Skin of body (tissue), 2 donors: ENCODE measurements around the gene METRNL. TPM values are rescaled to one million over a fixed set of nuclear protein-coding genes. Genes with fewer than 3 reads are reported as not detected.
"Not testable (repeated sequence)": the region's sequence is repeated elsewhere in the genome, so short reads cannot be mapped to it uniquely, and the experiment has no call there.

Experiments used
- DNase-seq: peaks from one replicate; lab custom pipeline; 2025; lab: John Stamatoyannopoulos, UW
- total RNA-seq: library from RNA; depleted of rRNA; stranded (reverse); fragments of >200 nt; gene quantifications from one replicate; pipeline ENCODE4 v1.2.3, GENCODE V29; 2014

The METRNL gene
- 83.2 TPM for total RNA-seq

DNA sequence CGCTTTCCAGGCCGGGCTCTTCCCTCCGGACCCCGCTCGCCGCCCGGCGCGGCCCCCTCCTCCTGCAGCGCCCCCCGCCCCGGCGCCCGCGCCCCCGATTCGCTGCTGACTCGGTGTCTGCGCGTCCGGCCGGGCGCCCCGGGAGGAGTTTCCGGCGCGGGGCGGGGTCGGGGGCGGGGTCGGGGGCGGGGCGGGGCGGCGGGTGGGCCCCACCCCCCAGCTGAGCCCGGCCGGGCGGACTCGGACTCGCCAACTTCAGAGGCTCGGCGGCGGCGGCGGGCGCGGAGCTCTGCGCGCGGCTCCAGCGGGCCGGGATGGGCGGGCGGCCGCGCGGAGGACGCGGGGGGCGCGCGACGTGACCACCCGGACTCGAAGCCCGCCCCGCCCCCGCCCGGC lies at the start of gene METRNL:
Gene METRNL (plus strand): TSS at position 258 of the 396 bp plus-strand sequence. CDS start 207 bp downstream, outside the sequence.
- DNase-seq, result no peak

GRCh38 chr17:83030432-83030831 lies 49.0 kb upstream of the METRNL start:
- no peak for DNase-seq

- DNase-seq, result no peak
Measured at GRCh38 chr17:83031321-83031945, 48.0 kb upstream of the METRNL start.

DNA sequence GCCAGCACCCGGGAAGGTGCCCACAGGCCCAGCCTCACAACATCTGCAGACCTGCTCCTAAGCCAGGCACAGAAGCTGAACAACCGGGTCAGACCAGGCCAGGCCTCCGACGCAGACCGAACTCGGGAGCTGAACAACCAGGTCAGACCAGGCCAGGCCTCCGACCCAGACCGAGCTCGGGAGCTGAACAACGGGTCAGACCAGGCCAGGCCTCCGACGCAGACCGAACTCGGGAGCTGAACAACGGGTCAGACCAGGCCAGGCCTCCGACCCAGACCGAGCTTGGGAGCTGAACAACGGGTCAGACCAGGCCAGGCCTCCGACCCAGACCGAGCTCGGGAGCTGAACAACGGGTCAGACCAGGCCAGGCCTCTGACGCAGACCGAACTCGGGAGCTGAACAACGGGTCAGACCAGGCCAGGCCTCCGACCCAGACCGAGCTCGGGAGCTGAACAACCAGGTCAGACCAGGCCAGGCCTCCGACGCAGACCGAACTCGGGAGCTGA lies 47.4 kb upstream of the METRNL start:
- not testable (repeated sequence) for DNase-seq

- no peak for DNase-seq
Measured at GRCh38 chr17:83032781-83033180, 46.6 kb upstream of the METRNL start.

DNA sequence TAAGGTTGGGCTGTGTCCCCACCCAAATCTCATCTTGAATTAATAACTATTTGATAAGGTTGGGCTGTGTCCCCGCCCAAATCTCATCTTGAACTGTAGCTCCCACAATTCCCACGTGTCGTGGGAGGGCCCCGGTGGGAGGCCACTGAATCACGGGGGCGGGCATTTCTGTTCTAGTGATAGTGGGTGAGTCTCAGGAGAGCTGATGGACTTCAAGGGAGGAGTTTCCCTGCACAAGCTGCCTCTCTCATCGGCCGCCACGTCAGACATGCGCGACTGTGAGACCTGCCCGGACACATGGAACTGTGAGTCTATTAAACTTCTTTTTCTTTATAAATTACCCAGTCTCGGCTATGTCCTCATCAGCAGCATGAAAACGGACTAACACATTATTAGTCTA lies 44.9 kb upstream of the METRNL start:
- no peak for DNase-seq

- no peak for DNase-seq
Measured at GRCh38 chr17:83035722-83036121, 43.7 kb upstream of the METRNL start.

GRCh38 chr17:83036193-83036592 lies 43.2 kb upstream of the METRNL start:
- DNase-seq, result no peak

DNA sequence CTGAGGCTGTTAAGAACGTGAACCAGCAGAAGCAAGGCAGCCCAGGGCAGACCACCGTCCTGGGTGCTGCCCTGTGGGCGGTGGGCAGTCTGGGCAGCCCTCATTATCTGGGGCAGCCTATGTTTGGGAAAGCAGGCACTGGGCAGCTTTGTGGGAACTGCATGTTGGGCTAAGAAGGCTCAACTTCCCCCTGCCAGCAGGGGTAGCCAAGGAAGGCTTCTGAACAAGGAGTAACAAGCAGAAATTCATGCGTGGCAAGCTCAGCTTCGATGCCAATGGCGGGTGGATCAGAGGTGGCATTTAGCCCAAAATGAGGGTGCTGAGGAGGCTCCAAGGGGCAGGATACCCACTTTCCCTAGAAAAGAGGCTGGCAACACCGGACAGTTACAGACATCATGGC lies 42.7 kb upstream of the METRNL start:
- DNase-seq, result no peak

DNA sequence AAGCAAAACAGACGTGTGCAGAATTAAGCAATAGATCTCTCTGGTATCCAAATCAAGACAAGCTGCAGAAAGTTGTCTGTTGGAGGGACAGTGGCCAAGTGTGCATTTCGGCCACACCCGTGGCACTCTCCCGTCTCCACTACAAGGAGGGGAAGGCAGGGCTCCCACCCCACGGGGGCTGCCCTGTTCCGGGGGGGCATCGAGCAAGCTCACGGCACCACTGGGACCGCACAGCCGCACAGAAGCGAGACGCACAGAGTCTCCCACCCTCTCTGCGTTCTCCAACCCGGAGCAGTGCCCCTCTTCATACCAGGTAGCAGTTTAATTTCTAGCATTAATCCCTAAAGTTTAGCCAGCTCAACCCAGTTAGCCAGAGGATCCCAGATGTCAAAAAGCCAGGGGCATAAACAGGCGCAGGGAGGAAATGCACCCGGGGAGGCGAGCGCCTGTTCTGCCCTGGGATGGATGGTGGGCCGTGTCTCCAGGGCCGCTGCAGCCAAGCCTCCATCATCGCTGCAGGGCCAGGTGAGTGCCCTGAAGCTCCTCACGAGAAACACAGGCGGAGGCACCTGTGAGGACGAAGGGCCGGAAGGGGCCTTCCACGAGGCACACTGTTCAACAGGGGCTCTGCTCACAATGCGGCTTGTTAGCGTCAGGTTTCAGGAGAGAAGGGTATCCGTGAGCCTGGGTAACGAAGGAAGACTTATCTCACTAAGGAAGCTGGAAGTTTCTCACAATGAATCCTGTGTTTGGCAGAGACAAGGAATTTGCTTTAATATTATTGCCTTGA lies 42.1 kb upstream of the METRNL start:
- no peak for DNase-seq

DNA sequence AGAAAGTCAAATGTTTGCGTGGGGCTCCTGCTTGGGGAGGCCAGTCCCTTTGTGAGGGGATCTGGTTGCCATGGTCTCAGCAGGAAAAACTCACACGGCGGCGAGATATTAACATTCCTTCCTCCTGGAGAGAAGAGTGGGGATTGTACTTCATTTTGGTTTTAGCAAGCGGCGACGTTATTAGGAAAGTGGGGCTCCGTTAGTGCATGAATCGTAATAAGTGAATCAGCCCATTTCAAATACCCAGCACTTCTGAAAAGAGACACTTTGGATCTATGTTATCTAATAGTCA lies 41.6 kb upstream of the METRNL start:
- DNase-seq, result no peak

DNA sequence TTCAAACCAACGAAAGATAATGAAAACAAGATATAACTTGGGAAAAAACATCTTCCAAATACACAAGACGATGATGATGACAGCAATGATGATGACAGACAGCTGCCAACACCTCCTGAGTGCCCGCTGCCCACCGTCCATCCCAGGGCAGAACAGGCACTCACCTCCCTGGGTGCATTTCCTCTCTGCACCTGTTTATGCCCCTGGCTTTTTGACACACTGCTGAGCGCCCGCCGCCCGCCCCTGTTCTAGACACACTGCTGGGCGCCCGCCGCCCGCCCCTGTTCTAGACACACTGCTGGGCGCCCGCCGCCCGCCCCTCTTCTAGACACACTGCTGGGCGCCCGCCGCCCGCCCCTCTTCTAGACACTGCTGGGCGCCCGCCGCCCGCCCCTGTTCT lies 40.4 kb upstream of the METRNL start:
- not testable (repeated sequence) for DNase-seq

GRCh38 chr17:83041305-83041704 lies 38.1 kb upstream of the METRNL start:
- DNase-seq, result no peak

- no peak for DNase-seq
Measured at GRCh38 chr17:83042522-83043158, 36.8 kb upstream of the METRNL start.

- not testable (repeated sequence) for DNase-seq
Measured at GRCh38 chr17:83044479-83044878, 34.9 kb upstream of the METRNL start.

GRCh38 chr17:83046448-83047181 lies 32.8 kb upstream of the METRNL start:
- DNase-seq, result no peak

DNA sequence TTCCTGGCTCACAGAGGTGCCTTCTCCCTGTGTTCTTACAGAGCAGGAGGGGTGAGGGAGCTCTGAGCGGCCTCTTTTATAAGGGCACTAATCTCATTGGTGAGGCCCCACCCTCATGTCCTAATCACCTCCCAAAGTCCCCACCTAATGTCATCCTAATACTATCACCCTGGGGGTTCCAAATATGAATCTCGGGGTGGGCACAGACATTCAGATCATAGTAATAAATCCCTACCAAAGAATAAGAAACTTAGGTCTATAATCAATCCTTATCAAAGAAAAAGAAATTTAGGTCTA lies 32.3 kb upstream of the METRNL start:
- no peak for DNase-seq

DNA sequence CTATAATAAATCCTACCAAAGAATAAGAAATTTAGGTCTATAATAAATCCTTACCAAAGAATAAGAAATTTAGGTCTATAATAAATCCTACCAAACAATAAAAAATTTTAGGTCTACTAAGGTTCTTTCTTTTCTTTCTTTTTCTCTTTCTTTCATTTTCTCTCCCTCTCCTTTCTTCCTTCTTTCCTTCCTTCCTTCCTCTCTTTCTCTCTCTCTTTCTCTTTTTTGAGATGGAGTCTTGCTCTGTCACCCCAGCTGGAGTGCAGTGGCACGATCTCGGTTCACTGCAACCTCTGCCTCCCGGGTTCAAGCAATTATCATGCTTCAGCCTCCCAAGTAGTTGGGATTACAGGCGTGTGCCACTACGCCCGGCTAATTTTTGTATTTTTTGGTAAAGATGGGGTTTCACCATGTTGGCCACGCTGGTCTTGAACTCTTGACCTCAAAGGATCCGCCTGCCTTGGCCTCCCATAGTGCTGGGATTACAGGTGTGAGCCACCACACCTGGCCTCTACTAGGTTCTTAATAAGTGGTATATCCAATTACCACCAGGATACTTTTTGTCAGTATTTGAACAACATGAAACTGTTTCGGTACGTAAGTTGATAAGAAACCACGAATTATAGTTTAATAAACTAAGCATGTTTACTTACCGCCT lies 31.5 kb upstream of the METRNL start:
- DNase-seq, result not testable (repeated sequence)

DNA sequence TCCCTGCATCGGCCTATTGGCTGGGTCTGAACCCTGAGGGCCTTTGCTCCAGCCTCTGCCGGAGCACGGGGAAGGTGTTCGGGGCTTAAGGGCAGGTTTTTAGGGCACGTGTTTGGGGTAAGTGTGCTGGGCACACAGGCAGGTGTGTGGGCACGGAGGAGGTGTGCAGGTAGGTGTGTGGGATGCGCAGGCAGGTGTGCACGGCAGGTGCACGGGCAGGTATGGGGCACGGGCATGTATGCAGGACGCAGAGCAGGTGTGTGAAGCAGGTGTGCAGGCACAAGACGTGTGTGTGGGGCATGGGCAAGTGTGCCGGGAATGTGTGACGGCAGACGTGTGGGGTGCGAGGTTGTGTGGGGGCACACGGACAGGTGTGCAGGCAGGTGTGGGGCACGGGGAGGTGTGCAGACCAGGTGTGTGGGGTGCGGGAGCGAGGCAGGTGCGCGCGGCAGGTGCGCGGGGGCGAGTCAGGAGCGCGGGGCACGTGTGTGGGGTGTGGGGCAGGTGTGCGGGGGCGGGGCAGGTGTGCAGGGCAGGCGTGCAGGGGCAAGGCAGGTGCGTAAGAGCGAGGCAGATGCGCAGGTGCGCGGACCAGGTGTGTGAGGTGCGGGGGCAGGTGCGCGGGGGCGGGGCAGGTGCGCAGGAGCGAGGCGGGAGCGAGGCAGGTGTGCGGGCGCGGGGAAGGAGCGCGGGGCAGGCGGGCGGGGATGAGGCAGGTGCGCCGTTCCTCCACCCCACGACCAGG lies 28.6 kb upstream of the METRNL start:
- no peak for DNase-seq

DNA sequence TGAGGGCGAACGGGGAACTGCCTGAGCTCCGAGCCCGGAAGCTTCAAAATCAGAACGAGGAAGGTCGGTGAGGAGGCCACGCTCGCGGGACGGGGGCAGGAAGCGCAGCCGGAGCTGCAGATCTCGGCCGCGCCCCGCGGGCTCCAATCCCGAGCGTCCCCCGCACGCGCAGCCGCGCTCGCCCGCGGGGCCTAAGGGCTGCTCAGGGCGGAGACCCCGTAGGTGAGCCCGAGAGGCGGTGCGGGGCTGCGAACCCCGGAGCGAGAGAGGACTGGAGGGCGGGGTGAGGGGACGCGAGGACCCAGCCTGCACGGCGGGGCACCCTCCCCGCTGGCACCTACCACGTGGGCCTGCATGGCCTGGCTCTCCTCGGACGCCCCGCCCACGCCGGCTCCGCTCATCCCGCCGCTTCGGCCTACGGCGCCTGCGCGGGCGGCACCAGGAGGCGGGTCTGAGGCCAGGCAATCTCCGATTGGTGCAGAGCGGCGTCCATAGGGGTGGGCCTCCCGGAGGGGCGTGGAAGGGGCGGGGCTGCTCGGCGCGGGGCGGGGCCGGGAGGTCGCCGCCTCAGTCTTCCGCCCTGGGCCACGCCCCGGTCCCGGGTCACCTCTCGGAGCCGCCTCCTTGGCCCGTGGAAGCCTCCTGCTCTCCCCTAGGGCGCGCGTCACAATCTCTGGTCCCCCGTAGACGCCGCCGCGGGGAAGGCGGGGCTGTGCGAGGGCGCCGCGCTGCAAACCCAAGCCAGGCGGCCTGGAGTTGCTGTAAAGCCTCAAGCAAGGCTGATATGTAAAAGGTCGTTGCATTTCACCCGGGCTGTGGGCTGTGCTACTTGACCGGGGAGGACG lies 27.8 kb upstream of the METRNL start:
- peak; percentile 97 for DNase-seq
